ENCODE data around the gene PKDCC.

DNA sequence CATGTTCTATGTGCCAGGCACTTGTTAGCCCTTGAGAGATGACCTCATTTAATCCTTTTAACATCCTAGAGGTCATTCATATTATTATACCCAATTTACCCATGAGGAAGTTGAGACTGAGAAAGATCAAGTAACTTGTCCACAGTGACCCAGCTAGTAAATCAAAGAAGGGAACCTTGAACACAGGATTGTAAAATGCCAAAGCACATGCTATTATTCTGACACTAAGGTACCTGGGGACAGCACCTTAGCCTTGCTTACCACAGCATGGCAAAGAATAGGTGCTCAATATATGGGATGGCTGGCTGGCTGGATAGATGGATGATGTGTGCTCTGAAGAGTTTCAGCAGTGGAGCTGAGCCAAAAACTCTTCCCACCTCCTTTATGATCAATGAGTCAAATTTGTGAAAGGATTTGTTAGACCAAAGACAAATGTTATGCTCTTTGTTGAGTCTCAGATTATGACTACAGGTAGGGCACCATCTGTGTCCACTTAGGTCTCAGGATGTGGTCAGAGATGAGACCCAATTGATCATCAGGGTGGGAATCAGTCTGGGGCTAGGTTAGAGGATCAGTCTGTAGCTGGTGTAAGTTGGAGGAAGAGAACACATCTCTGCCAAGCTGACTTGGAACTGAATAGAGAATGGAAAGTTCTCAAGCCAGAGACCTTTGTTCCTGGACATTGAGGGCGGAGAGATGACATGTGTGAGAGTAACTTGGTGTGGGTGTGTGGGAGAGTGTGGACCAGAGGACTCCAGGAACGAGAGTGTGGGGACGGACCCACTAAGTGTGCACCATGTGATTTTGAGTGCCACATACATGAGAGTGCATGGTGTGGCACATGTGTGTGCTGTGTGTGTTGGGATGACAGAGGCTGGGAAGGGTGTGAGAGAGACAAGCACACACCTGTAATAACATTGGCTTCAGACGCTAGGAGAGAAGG is 16.3 kb upstream of the PKDCC start:
- TF ChIP-seq POLR2AphosphoS5 (IDR thresholded peaks at IDR 0.05; ENCODE audit: low read depth, low read length): no peak
- no peak for TF ChIP-seq SPI1 (IDR thresholded peaks at IDR 0.05; ENCODE audit: low read depth, low read length)
- TF ChIP-seq POLR2A (IDR thresholded peaks at IDR 0.05; ENCODE audit: low read depth, low read length): no peak
- no peak for TF ChIP-seq TAF1 (IDR thresholded peaks at IDR 0.05; ENCODE audit: low read depth, low read length)
- TF ChIP-seq POU2F2 (IDR thresholded peaks at IDR 0.05; ENCODE audit: low read depth, low read length): no peak
